MCF 10A (cell line): ENCODE measurements around the gene UBE2D3. TPM values are rescaled to one million over a fixed set of nuclear protein-coding genes. Genes with fewer than 3 reads are reported as not detected.

Experiments used
- BruUV-seq: library from RNA; stranded (reverse); fragments of 400-500 nt; replicated peaks from 2 replicates; lab custom pipeline; 2021; lab: Mats Ljungman, UMichigan
- CTCF ChIA-PET: fragments of 300-600 bp; sonication (Branson Sonifier 250); formaldehyde crosslinking; extraction: SDS; loops from one replicate; lab custom pipeline; 2021; ENCODE audit warnings: antibody characterized with exemption, inconsistent platforms; lab: Yijun Ruan, JAX
- POLR2A ChIA-PET: fragments of 300-600, 350-650 bp; sonication (Branson Sonifier 250); formaldehyde crosslinking; extraction: SDS; loops from one replicate; lab custom pipeline; 2020; ENCODE audit warnings: antibody characterized with exemption, inconsistent platforms; lab: Yijun Ruan, JAX
- DNase-seq: peaks from one replicate; pipeline ENCODE4 v3.0.0-alpha.2; 2018; ENCODE audit not compliant: unreplicated experiment
- H3K27ac Mint-ChIP-seq: one replicate; pipeline ENCODE4 v1.8.0; 2022; ENCODE audit warnings: mild to moderate bottlenecking, low read depth, mixed read lengths; ENCODE audit not compliant: unreplicated experiment
- H3K27me3 Mint-ChIP-seq: one replicate; pipeline ENCODE4 v1.8.0; 2022; ENCODE audit warnings: mixed read lengths; ENCODE audit not compliant: insufficient read depth, unreplicated experiment
- H3K36me3 Mint-ChIP-seq: one replicate; pipeline ENCODE4 v1.8.0; 2022; ENCODE audit warnings: mild to moderate bottlenecking, moderate library complexity, mixed read lengths; ENCODE audit not compliant: insufficient read depth, unreplicated experiment
- H3K4me1 Mint-ChIP-seq: one replicate; pipeline ENCODE4 v1.8.0; 2022; ENCODE audit warnings: mixed read lengths; ENCODE audit not compliant: insufficient read depth, unreplicated experiment
- H3K4me3 Mint-ChIP-seq: one replicate; pipeline ENCODE4 v1.8.0; 2022; ENCODE audit warnings: mild to moderate bottlenecking, moderate library complexity, mixed read lengths; ENCODE audit not compliant: unreplicated experiment
- H3K9me3 Mint-ChIP-seq: one replicate; pipeline ENCODE4 v1.8.0; 2022; ENCODE audit warnings: mixed read lengths; ENCODE audit not compliant: unreplicated experiment
- intact Hi-C: fragments of 100-400 bp; cut with micrococcal nuclease; formaldehyde crosslinking; loops from 2 replicates; pipeline ENCODE4 v1.14.1; 2022
- total RNA-seq: library from RNA; stranded (reverse); gene quantifications from 2 replicates; pipeline ENCODE4 v1.2.3, GENCODE V29; 2022
- TF ChIP-seq, protein P1 (sequence below): fragments of 200-600 bp; IDR thresholded peaks from one replicate; pipeline ENCODE4 v1.8.0; 2022; ENCODE audit warnings: antibody characterized with exemption, mild to moderate bottlenecking; ENCODE audit not compliant: unreplicated experiment

UBE2D3 gene
- total RNA-seq, 1 experiment from 2014 or later, result 505 TPM

DNA sequence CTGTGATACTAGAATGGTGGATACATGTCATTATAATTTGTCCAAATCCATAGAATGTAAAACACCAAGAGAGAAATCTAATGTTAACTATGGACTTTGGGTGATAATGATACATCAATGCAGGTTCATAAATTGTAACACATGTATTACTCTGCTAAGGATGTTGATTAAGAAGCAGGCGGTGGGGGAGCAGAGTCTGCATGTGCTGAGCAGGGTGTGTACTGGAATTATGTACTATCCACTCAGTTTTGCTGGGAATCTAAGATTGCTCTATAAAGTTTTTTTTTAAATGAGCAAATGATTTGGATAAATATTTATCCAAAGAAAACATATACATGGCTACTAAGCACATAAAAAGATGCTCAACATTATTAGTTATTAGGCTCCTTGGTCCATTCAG, 51.5 kb downstream of the UBE2D3 start:
- BruUV-seq, result no TSS peak

DNA sequence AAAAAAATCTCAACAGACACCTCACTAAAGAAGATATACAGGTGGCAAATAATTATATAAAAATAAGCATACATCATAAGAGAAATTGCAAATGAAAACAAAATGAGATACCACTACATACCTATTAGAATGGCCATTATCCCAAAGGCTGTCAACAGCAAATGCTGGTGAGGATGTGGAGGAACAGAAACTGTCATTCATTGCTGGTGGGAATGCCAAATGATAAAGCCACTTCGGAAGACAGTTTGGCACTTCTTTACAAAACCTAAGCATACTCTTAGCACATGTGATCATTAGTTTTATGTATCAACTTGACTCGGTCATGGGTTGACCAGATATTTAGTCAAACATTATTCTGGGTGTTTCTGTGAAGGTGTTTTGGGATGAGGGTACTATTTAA, 53.1 kb downstream of the UBE2D3 start:
- POLR2A ChIA-PET, result interaction anchor here (1.2 to 1.3 kb wide), 2 partner anchors 14 to 54 kb away, joined by 3 to 6 read pairs; partner anchors contain the start of gene MANBA
- H3K4me1 Mint-ChIP-seq, result no peaks in the 10 kb centered on the region

More for the DNA sequence above, 51.5 kb downstream of the UBE2D3 start:
- DNase-seq, result no peak
- CTCF ChIA-PET, result no interaction called here
- Mint-ChIP-seq H3K27ac (no peak overlapping the region), H3K36me3 (no peaks in the 10 kb centered on the region), H3K4me3 (no peak overlapping the region), H3K4me1 (peaks cover 8% of the 10 kb centered on the region), H3K27me3 (no peaks in the 10 kb centered on the region), H3K9me3 (no peaks in the 10 kb centered on the region)
- POLR2A ChIA-PET, result interaction anchor here (0.6 kb wide), 1 partner anchor 94 kb away, joined by 3 read pairs; no protein-coding TSS in a partner anchor
- TF ChIP-seq, protein P1, sequence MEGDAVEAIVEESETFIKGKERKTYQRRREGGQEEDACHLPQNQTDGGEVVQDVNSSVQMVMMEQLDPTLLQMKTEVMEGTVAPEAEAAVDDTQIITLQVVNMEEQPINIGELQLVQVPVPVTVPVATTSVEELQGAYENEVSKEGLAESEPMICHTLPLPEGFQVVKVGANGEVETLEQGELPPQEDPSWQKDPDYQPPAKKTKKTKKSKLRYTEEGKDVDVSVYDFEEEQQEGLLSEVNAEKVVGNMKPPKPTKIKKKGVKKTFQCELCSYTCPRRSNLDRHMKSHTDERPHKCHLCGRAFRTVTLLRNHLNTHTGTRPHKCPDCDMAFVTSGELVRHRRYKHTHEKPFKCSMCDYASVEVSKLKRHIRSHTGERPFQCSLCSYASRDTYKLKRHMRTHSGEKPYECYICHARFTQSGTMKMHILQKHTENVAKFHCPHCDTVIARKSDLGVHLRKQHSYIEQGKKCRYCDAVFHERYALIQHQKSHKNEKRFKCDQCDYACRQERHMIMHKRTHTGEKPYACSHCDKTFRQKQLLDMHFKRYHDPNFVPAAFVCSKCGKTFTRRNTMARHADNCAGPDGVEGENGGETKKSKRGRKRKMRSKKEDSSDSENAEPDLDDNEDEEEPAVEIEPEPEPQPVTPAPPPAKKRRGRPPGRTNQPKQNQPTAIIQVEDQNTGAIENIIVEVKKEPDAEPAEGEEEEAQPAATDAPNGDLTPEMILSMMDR, result no peak
- intact Hi-C loops, result no loop called here

DNA sequence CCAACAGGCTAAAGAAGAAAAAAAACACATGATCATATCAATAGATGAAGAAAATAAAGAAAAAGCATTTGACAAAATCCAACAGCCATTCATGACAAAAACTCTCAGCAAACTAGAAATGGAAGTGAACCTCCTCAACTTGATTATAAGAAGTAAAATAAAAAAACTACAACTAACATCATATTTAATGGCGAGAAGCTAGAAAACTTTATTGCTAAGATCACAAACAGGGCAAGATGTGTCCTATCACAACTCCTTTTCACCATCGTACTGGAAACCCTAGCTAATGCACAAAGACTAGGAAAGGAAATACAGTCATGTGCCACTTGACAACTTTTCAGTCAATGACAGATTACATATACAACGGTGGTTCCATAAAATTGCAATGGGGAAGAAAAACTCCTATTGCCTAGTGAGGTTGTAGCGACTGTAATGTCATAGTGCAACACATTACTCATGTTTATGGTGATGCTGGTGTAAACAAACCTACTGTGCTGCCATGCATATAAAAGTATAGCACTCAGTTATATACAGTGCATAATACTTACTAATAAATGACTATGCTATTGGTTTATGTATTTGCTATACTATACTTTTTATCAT, 54.5 kb downstream of the UBE2D3 start:
- CTCF ChIA-PET, result no interaction called here

More for the DNA sequence above, 53.1 kb downstream of the UBE2D3 start:
- intact Hi-C loops, result no loop called here
- CTCF ChIA-PET, result interaction anchor here (0.7 to 0.8 kb wide), 2 partner anchors 153 to 234 kb away, joined by 3 read pairs; no protein-coding TSS in a partner anchor
- no peak overlapping the region for H3K27ac Mint-ChIP-seq
- no peak for DNase-seq
- no TSS peak for BruUV-seq
- no peaks in the 10 kb centered on the region for H3K27me3 Mint-ChIP-seq
- H3K36me3 Mint-ChIP-seq, result no peaks in the 10 kb centered on the region
- H3K4me3 Mint-ChIP-seq, result no peak overlapping the region
- no peaks in the 10 kb centered on the region for H3K9me3 Mint-ChIP-seq
- TF ChIP-seq, protein P1, result no peak

DNA sequence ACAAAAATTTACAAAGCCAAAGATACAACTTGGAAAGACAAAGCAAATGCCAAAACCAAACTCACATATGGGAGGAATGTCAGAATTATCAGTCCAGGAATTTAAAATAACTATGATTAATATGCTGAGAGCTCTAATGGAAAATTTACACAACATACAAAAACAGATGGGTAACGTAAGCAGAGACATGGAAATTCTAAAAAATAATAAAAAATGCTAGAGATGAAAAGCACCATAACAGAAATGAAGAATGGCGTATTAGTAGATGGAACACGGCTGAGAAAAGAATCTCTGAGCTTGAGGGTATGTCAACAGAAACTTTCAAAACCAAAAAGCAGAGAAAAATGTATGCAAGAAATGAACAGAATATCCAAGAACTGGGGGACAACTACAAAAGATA, 62.5 kb downstream of the UBE2D3 start:
- H3K4me3 Mint-ChIP-seq, result no peak overlapping the region
- H3K27ac Mint-ChIP-seq, result no peak overlapping the region
- intact Hi-C loops, result loop anchor here (5.0 kb wide), 1 partner anchor 143 kb away; no protein-coding TSS in a partner anchor
- ChIA-PET CTCF (interaction anchor here (0.7 kb wide), 1 partner anchor 130 kb away, joined by 3 read pairs; no protein-coding TSS in a partner anchor), POLR2A (interaction anchor here (0.6 kb wide), 1 partner anchor 25 kb away, joined by 4 read pairs; no protein-coding TSS in a partner anchor)
- TF ChIP-seq, protein P1, result no peak
- no peaks in the 10 kb centered on the region for H3K9me3 Mint-ChIP-seq
- no peak for DNase-seq
- no peaks in the 10 kb centered on the region for H3K36me3 Mint-ChIP-seq
- H3K4me1 Mint-ChIP-seq, result peaks cover 3% of the 10 kb centered on the region
- no TSS peak for BruUV-seq
- no peaks in the 10 kb centered on the region for H3K27me3 Mint-ChIP-seq

More for the DNA sequence above, 54.5 kb downstream of the UBE2D3 start:
- DNase-seq, result no peak
- Mint-ChIP-seq H3K9me3 (no peaks in the 10 kb centered on the region), H3K36me3 (no peaks in the 10 kb centered on the region), H3K4me3 (no peak overlapping the region), H3K27ac (no peak overlapping the region), H3K27me3 (no peaks in the 10 kb centered on the region), H3K4me1 (no peaks in the 10 kb centered on the region)
- POLR2A ChIA-PET, result interaction anchor here (1.2 to 1.3 kb wide), 3 partner anchors 12 to 56 kb away, joined by 3 to 6 read pairs (median 4); partner anchors contain the start of gene MANBA
- no TSS peak for BruUV-seq
- TF ChIP-seq, protein P1, result no peak
- intact Hi-C loops, result no loop called here
